ENCODE results near the gene NXPH1.

The NXPH1 gene

DNA sequence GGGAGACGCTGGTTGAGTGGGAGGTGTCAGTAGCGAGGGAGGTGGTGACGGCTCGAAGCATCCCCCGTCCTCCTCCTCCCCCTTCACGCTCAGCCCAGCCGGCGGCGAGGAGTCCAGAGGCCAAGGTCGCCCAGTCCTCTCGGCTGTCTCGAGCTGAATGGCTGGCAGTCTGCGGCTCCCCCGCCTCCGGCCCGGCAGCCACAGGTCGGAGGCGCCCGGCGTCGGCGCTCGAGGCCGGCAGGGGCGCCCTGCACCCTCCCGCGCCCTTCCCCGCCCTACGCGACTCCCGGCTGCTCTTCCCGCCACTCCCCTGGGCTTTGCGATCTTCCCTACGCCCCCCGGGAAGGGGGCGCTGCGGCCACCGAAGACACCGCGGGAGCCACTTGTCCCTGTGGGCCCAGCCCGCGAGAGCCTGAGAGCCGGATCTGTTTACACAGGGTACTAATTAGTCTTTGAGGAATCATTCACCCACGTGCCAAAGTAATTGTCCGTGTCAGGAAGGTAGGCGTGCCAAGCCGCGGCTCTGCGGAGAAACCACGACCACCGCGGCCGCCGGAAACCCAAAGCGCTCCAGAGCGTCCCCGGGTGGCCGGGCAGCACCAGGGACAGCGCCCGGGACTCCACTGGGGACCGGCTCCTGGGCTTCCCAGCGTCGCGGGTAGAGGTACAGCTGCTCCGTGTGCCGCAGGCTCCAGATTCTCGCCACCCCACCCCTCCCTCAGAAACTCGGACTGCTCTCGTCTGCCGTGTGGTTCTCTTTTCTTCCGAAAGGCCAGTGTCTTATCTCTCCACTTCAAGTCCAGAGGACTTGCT, at the start of gene NXPH1:
TSS of gene NXPH1 (plus strand) at position 133 of the 813 bp plus-strand sequence.
- no peak within 1 kb of the TSS for H3K4me3 ChIP-seq (ENCODE audit: low read depth in 1 of 2, low read length in 1 of 2)
- no peaks in the 10 kb centered on the region for H3K36me3 ChIP-seq
- no peaks in the 10 kb centered on the region for H3K4me1 ChIP-seq (ENCODE audit: control insufficient read depth in 1 of 2, insufficient read depth in 1 of 2, low read depth in 1 of 2, low read length in 1 of 2)
- peaks cover 99% of the 10 kb centered on the region for H3K27me3 ChIP-seq
- TF ChIP-seq, protein P1, sequence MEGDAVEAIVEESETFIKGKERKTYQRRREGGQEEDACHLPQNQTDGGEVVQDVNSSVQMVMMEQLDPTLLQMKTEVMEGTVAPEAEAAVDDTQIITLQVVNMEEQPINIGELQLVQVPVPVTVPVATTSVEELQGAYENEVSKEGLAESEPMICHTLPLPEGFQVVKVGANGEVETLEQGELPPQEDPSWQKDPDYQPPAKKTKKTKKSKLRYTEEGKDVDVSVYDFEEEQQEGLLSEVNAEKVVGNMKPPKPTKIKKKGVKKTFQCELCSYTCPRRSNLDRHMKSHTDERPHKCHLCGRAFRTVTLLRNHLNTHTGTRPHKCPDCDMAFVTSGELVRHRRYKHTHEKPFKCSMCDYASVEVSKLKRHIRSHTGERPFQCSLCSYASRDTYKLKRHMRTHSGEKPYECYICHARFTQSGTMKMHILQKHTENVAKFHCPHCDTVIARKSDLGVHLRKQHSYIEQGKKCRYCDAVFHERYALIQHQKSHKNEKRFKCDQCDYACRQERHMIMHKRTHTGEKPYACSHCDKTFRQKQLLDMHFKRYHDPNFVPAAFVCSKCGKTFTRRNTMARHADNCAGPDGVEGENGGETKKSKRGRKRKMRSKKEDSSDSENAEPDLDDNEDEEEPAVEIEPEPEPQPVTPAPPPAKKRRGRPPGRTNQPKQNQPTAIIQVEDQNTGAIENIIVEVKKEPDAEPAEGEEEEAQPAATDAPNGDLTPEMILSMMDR (IDR thresholded peaks at IDR 0.05): no peak
- H3K27ac ChIP-seq: no peak within 1 kb of the TSS
- H3K9me3 ChIP-seq: no peaks in the 10 kb centered on the region

DNA sequence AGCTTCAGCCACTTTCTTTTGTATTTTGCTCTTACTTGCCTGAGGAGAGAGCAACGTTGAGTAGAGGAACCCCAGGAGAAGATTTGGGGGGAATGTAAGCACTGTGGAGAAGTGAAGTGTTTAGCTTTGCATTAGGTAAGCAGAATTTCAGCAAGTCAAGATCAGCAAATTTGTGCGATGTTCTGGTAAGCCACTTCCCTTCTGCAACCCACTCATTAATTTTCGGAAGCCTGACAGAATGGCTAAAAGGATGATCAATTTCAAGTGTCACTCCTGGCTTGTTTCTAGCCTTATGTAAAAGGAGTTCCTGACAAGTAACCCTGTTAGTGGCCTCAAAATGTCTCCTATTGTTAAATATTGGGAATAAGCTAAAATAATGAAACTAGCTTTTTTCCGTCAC, 48.5 kb upstream of the NXPH1 start:
- Histone ChIP-seq H3K4me1 (ENCODE audit: control insufficient read depth in 1 of 2, insufficient read depth in 1 of 2, low read depth in 1 of 2, low read length in 1 of 2) (no peaks in the 10 kb centered on the region), H3K9me3 (no peaks in the 10 kb centered on the region), H3K27me3 (peaks cover 5% of the 10 kb centered on the region), H3K36me3 (no peaks in the 10 kb centered on the region), H3K4me3 (ENCODE audit: low read depth in 1 of 2, low read length in 1 of 2) (no peak overlapping the region), H3K27ac (no peak overlapping the region)
- TF ChIP-seq, protein P1 (IDR thresholded peaks at IDR 0.05): no peak

DNA sequence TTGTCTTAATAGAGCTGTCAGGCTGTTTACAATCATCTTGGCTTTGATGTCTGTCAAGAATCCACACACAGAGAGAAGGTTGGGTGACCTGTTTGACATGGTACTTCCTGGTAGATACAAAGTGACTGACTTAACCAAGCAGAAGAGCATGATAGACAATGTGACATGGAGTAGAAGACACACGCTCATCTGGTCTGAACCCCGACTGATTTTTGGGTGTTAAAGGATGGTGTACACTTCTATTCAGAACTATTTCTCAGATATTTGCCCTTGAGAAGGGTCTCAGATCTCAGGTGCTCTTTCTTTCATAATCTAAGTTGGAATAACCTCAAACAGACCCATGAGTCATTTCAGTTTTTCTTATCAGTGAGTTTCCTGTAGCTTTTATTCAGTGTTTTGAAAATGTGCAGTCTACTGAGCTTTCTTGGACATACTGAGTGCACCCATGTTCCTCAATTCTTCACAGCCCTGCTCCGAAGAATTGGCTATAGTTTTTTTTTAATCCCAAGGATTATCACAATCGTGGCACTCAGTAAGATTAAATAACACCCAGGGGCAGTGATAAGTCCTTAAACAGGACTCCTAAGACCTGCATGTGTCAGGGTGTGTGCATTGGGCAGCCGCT, 46.4 kb upstream of the NXPH1 start:
- Histone ChIP-seq H3K4me1 (ENCODE audit: control insufficient read depth in 1 of 2, insufficient read depth in 1 of 2, low read depth in 1 of 2, low read length in 1 of 2) (no peaks in the 10 kb centered on the region), H3K9me3 (no peaks in the 10 kb centered on the region), H3K27ac (no peak overlapping the region), H3K36me3 (no peaks in the 10 kb centered on the region), H3K27me3 (peaks cover 9% of the 10 kb centered on the region), H3K4me3 (ENCODE audit: low read depth in 1 of 2, low read length in 1 of 2) (no peak overlapping the region)
- TF ChIP-seq, protein P1 (IDR thresholded peaks at IDR 0.05): no peak

DNA sequence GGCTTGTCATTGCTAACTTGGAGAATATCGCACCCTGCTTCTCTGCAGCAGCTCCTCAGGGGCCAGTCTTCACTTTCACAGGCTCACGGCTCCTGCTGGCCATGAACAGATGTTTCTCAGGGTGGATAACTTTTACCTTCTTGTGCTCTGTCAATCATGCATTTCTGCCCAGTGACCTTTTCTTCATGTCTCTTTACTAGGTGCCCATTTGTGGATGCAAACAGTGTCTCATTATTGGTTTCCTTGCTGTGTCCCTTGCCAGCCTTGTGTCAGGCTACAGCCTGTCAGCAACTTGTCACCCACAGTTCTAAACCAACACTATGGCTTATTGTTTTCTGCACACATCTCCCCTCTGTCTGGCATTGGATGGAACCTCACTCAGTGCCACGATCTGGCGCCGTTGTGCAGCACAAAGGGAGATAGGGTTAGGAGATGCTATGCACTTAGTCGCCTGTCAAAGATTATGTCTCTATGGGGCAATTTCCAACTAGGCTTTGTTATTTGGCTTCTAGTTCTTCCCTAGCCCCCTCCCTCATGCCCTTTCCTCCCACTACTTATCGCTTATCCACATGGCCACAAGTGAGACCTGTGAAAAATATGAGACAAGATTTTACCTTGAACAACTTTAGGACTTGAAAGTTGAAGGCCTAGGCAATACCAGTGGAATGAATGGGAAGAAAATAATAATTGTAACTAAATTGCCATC, 45.7 kb upstream of the NXPH1 start:
- Histone ChIP-seq H3K36me3 (no peaks in the 10 kb centered on the region), H3K4me1 (ENCODE audit: control insufficient read depth in 1 of 2, insufficient read depth in 1 of 2, low read depth in 1 of 2, low read length in 1 of 2) (no peaks in the 10 kb centered on the region), H3K9me3 (no peaks in the 10 kb centered on the region), H3K4me3 (ENCODE audit: low read depth in 1 of 2, low read length in 1 of 2) (no peak overlapping the region), H3K27me3 (peaks cover 9% of the 10 kb centered on the region), H3K27ac (no peak overlapping the region)
- TF ChIP-seq, protein P1 (IDR thresholded peaks at IDR 0.05): no peak

DNA sequence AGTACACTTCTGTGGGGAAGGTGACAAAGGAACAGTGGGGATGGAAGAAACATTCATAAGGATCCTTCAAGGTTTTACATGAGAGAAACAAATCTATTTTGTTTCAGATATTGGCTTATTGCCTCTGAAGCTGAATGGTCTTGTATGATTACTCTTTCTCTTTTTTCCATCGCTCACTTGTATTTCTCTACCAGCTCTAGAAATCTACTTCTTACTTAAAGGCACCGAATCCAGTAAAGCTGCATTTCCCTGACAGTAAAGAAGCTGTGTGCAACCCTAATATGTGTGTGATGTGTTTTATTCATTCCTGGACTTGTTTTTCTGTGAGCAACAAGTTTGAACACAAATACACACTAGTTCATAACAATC, 45.2 kb upstream of the NXPH1 start:
- no peak overlapping the region for H3K4me3 ChIP-seq (ENCODE audit: low read depth in 1 of 2, low read length in 1 of 2)
- H3K27ac ChIP-seq: no peak overlapping the region
- H3K4me1 ChIP-seq (ENCODE audit: control insufficient read depth in 1 of 2, insufficient read depth in 1 of 2, low read depth in 1 of 2, low read length in 1 of 2): no peaks in the 10 kb centered on the region
- no peaks in the 10 kb centered on the region for H3K36me3 ChIP-seq
- H3K27me3 ChIP-seq: peaks cover 9% of the 10 kb centered on the region
- TF ChIP-seq, protein P1 (IDR thresholded peaks at IDR 0.05): no peak
- no peaks in the 10 kb centered on the region for H3K9me3 ChIP-seq

Data from neutrophil (primary cell).